Thyroid gland (tissue), 4 donors: Measurements from ENCODE around the gene CAD.

Experiments used
- POLR2A ChIP-seq, 2 donors: fragments of 450-650 bp; IDR thresholded peaks; one replicate each; pipeline ENCODE4 v1.6.1; 2017; ENCODE audit warnings: antibody characterized with exemption in 2 of 2, mild to moderate bottlenecking in 2 of 2, moderate library complexity in 1 of 2
- TF ChIP-seq, protein P1 (sequence below), 6 experiments: fragments of 200-600 bp in 3 of 6; fragments of 450-650 bp in 3 of 6; sonication (generic) in 3 of 6; IDR thresholded peaks; one replicate each; pipeline ENCODE4 v1.5.1; 2016 to 2019; ENCODE audit warnings: antibody characterized with exemption in 6 of 6, mild to moderate bottlenecking in 2 of 6, inconsistent platforms in 1 of 6, moderate library complexity in 1 of 6

DNA sequence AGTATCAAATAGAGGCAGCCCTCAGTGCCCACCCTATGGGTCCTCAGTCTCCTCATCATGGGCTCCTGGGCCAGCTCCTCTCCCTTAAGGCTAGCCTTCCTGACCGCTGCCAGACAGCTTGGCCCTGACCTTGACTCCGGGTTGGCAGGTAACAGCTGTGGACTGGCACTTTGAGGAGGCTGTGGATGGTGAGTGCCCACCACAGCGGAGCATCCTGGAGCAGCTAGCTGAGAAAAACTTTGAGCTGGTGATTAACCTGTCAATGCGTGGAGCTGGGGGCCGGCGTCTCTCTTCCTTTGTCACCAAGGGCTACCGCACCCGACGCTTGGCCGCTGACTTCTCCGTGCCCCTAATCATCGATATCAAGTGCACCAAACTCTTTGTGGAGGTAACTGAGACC is 19.0 kb downstream of the CAD start:
- TF ChIP-seq, protein P1, sequence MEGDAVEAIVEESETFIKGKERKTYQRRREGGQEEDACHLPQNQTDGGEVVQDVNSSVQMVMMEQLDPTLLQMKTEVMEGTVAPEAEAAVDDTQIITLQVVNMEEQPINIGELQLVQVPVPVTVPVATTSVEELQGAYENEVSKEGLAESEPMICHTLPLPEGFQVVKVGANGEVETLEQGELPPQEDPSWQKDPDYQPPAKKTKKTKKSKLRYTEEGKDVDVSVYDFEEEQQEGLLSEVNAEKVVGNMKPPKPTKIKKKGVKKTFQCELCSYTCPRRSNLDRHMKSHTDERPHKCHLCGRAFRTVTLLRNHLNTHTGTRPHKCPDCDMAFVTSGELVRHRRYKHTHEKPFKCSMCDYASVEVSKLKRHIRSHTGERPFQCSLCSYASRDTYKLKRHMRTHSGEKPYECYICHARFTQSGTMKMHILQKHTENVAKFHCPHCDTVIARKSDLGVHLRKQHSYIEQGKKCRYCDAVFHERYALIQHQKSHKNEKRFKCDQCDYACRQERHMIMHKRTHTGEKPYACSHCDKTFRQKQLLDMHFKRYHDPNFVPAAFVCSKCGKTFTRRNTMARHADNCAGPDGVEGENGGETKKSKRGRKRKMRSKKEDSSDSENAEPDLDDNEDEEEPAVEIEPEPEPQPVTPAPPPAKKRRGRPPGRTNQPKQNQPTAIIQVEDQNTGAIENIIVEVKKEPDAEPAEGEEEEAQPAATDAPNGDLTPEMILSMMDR (IDR thresholded peaks at IDR 0.05), result no peak
- TF ChIP-seq POLR2A (IDR thresholded peaks at IDR 0.05), result no peak
